ENCODE measurements around the gene RCCD1.

Gene RCCD1

GRCh38 chr15:90945091-90945490, 9.6 kb upstream of the RCCD1 start:
- DNase-seq, result no peak

GRCh38 chr15:90946538-90946937, 8.1 kb upstream of the RCCD1 start:
- DNase-seq, result no peak

- DNase-seq, result no peak
These were observed 7.6 kb upstream of the RCCD1 start for GRCh38 chr15:90946941-90947576.

DNA sequence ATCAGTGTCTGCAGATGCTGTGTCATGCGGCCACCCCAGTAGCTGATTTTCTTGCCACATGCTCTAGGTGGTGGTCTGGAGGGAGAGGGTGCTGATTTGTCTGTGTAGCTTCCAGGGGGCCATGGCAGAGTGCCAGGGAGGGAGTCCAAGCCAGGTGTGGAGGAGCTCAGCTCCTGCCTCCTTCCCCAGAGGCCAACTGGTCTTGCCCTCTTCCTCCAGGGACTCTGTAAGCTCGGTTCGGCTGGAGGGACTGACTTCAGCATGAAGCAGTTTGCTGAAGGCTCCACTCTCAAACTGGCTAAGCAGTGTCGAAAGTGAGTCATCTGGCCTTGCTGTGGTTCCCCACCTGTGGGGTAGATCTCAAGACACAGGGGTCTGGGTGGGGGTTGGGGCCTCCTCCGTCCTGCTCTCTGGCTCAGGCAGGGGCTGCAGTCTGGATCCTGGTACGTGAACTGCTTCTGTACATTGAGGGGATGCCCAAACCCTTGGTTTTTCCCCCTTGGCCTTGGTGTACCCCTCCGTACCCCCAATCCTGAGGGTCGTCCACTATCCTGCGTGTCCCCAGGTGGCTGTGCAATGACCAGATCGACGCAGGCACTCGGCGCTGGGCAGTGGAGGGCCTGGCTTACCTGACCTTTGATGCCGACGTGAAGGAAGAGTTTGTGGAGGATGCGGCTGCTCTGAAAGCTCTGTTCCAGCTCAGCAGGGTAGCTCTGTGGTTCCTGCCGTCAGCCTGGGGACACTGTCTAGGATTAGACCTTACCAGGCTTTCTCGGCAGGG, 6.9 kb upstream of the RCCD1 start:
- no peak for DNase-seq

GRCh38 chr15:90948506-90948905, 6.2 kb upstream of the RCCD1 start:
- DNase-seq, result no peak

GRCh38 chr15:90949979-90950675, 4.6 kb upstream of the RCCD1 start:
- no peak for DNase-seq

- no peak for DNase-seq
These were observed 4.0 kb upstream of the RCCD1 start for GRCh38 chr15:90950676-90951075.

DNA sequence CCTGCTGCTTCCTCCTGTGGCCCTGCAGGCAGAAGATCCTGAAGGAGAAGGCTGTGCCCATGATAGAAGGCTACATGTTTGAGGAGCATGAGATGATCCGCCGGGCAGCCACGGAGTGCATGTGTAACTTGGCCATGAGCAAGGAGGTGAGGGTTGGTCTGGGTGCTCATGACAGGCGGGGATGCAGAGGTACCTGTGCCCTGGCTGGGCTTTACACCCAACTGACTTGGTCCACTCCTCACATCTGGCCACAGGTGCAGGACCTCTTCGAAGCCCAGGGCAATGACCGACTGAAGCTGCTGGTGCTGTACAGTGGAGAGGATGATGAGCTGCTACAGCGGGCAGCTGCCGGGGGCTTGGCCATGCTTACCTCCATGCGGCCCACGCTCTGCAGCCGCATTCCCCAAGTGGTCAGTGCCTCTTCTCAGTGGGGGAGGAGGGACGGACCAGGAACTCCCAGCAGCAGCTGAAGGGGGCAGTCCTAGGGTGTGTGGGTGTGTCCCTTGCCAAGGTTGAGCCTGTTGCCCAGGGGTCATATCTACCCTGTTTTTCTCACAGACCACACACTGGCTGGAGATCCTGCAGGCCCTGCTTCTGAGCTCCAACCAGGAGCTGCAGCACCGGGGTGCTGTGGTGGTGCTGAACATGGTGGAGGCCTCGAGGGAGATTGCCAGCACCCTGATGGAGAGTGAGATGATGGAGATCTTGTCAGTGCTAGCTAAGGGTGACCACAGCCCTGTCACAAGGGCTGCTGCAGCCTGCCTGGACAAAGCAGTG, 1.6 kb upstream of the RCCD1 start:
- no peak for DNase-seq

DNA sequence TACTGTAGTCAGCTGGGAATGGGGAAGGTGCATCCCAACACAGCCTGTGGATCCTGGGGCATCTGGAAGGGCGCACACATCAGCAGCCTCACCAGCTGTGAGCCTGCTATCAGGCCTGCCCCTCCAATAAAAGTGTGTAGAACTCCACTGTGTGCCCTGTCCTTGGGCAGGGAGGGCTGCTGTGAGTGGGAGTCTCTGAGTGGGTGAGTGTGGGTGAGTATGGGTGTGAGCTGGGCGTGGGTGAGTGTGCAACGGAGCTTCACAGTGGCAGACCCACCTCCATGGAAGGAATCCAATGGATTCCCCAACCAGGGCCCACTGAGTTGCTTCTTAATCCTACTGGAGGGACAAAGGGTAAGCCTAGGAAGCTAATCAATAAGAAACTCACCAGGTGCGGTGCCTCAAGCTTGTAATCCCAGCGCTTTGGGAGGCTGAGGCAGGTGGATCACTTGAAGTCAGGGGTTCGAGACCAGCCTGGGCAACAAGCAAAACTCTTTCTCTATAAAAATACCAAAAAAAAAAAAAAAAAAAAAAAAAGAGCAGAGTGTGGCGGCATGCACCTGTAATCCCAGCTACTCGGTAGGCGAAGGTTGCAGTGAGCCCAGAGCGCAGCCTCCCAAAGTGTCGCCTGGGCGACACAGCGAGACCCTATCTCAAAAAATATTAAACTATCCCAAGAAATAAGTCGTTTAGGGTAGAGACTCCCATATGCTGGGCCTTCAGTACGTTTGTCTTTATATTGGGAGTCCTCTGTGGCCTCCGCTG, 555 bp upstream of the RCCD1 start:
- no peak for DNase-seq

DNA sequence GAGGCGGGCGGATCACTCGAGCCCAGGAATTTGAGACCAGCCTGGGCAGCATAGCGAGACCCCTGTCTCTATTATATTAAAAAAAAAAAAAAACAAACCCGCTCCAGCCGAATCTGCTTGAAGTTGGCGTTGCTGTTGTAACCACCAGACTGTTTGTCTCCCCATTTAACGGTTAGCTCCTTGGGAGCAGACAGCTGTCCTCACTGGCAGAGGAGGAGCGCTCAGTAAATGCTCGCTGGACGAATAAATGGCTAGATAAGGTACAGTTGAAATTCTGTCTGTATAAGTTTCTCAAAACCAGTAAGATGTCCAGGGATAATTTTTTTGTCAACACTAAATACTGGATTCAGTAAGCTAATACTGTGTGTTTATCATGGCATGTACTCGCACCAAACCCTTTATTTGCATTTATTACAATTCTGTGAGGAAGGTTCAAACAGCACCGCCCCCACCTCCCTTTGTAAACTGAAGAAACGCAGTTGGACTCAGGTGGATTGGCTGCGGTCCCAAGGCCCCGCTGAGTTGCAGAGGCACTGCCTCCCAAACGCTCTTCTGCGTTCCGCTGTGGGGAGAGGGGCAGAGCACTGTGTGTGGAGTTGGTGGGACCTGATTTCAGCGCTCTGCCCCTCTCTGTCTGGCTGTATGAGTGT, 1.1 kb downstream of the RCCD1 start:
- DNase-seq, result no peak

GRCh38 chr15:90956274-90957030, 1.8 kb downstream of the RCCD1 start:
- peak; percentile 73 for DNase-seq

DNA sequence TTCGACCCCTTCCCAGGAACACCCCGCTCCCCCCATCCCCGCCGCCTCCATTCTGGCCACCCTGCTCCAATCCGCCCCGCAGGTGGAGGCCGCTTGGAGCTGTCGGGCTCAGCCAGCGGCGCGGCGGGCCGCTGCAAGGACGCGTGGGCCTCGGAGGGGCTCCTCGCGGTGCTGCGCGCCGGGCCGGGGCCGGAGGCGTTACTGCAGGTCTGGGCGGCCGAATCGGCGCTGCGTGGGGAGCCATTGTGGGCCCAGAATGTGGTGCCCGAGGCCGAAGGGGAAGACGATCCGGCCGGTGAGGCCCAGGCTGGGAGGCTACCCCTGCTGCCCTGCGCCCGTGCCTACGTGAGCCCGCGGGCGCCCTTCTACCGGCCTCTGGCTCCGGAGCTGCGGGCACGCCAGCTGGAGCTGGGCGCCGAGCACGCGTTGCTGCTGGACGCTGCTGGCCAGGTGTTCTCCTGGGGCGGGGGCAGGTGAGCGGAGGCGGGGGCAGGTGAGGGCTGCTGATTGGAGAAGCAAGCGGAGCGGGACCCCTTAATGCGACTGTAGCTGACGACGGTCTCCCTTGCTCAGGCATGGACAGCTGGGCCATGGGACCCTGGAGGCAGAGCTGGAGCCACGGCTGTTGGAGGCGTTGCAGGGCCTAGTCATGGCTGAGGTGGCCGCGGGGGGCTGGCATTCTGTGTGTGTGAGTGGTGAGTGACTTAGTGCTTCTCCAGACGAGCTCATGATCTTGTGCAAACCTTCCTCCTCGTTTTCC, 2.5 kb downstream of the RCCD1 start:
- peak; percentile 42 for DNase-seq

- no peak for DNase-seq
These were observed 3.1 kb downstream of the RCCD1 start for GRCh38 chr15:90957791-90958190.

DNA sequence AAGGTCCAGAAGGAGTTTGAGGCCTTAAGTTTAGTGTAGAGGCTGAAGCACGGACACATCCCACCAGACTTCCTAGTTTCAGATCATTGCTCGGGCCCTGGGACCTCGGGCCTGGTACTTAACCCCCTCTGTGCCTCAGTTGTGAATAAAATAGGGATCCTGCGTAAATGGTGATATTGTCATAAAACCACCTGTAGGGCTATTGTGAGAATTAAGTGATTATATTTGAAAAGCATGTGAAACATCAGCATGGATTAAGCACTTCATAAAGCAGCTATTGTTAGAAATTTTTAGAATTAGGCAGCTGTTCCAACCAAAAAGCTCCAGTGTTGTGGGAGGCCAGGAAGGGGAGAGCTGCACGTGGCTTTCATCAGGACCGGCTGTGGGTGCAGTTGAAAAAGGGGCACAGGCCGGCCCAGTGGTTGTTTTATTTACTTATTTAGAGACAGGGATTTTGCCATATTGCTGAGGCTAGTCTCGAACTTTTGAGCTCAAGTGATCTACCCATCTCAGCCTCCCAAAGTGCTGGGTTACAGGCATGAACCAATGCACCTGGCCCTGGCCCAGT, 4.4 kb downstream of the RCCD1 start:
- no peak for DNase-seq

DNA sequence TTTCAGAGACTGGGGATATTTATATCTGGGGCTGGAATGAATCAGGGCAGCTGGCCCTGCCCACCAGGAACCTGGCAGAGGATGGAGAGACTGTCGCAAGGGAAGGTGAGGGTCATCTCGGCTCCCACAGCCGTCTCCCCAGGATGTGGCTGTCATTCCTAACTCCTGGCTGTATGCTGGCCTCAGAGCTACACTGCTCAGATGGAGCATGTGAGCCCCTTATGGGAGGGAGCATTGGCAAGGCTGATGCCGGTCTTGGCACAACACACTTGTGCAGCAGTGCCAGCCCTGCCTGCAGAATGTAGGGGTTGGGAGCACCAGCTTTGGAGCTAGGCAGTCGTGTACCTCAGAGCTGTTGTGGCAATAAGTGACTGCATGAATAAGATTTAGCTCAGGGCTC, 5.2 kb downstream of the RCCD1 start:
- peak; percentile 53 for DNase-seq

DNA sequence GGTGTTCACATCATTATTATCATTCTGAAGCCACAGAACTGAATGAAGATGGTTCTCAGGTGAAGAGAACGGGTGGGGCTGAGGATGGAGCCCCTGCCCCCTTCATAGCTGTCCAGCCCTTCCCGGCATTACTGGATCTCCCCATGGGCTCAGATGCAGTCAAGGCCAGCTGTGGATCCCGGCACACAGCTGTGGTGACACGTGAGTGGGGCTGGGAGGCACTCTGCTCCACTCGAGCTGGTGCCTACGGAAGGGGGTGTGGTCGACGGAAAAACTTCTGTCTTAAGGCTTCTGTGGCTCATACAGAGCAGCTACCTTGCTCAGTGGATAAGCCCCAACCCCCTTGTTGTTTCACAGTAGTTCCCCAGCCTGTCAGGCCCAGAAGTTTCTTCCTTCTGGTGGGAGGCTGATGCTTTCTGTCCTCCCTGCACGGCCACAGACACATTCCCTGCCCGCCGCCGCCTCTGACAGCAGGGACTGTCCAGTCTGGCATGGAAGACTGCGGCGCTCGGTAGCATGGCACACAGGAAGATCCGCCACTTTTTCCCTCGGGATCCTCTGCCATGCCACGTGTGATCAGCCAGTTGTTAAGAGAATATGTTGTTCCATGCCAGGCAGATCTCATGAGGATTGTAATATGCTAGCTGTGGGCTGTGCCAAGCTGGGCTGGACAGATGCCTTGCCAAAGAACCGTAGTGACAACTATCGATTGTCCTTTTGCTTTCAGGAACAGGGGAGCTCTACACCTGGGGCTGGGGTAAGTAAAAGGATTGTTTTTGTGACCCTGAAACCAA, 5.8 kb downstream of the RCCD1 start:
- no peak for DNase-seq

DNA sequence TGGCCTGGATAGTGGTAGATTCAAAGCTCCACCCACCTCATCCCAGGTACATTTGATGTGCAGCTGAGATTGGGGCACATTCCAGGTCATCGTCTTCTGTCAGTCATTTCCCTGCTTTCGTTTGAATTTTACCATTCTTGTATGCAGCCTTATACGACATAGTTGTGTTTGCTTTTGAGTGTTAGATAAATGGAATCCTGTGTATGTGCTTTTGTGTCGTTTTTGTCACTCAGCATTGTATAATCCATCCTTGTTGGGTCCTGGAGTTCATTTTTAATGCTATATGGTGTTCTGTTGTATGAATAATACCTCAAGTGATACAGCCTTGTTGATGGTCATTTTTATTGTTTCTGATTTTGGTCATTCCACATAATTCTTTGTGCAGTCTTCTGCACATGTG, 7.3 kb downstream of the RCCD1 start:
- DNase-seq, result no peak

DNA sequence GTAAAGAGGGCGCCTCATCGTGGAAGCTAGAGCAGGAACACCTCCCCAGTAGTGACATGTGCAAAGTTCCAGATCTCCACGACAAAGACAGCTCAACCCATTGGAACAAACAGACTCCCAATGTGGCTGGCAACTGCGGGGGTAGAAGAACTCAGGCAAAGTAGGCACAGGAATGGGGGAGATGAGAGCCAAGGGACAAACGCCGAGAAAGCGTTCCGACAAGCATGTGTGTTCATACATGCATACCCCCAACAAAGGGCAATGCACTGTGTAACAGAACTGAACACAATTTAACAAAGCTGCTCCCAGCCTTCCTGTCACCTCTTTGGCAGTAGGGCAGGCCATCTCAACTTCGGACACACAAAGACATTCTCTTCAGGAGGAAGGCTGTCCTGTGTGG, 11.6 kb downstream of the RCCD1 start:
- DNase-seq, result no peak

DNA sequence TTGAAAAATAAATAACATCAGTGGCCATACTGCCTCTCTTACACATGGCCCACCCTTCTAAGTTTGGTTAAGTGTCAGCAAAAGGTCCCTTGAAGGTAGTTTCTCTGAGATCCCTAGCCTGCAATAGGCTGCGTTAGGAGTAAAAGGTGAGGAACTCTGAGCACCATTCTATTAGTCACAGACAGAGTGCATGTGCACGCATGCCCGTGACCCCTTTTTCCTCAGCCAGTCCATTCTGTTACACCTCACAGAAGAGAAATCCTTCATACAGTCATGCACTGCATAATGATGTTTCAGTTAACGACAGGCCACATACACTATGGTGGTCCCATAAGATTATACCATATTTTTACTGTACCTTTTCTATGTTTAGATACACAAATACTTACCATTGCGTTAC, 12.5 kb downstream of the RCCD1 start:
- no peak for DNase-seq

Measured in midbrain (tissue), 1 donor.